Hippocampal formation (tissue), 2 donors: ENCODE measurements around the gene TOP2A.
A peak's percentile ranks its signal among the peaks of the same experiment; 100 is the strongest.

Experiments used
- DNase-seq, 2 donors: peaks; one replicate each; lab custom pipeline; 2025; lab: John Stamatoyannopoulos, UW

Gene TOP2A

GRCh38 chr17:40417609-40418427, at the start of gene TOP2A:
Gene TOP2A, minus strand, starts transcription at chr17:40417896. Its CDS starts 105 bp downstream, at chr17:40417791.
- peak; percentile 96 to 98 for DNase-seq

GRCh38 chr17:40467281-40467867, 49.7 kb upstream of the TOP2A start:
- no peak for DNase-seq

GRCh38 chr17:40466298-40466971, 48.7 kb upstream of the TOP2A start:
- DNase-seq = no peak

- no peak for DNase-seq
Measured at GRCh38 chr17:40464392-40464855, 46.7 kb upstream of the TOP2A start.

- DNase-seq = no peak
Measured at GRCh38 chr17:40463122-40463550, 45.4 kb upstream of the TOP2A start.

GRCh38 chr17:40462343-40463121, 44.8 kb upstream of the TOP2A start:
- no peak for DNase-seq

- DNase-seq = no peak
Measured at GRCh38 chr17:40461732-40462342, 44.1 kb upstream of the TOP2A start.

GRCh38 chr17:40460968-40461731, 43.5 kb upstream of the TOP2A start:
- no peak for DNase-seq

GRCh38 chr17:40460604-40460967, 42.9 kb upstream of the TOP2A start:
- DNase-seq = no peak

- no peak for DNase-seq
Measured at GRCh38 chr17:40459636-40460603, 42.2 kb upstream of the TOP2A start.

GRCh38 chr17:40458851-40459482, 41.3 kb upstream of the TOP2A start:
- DNase-seq = no peak

GRCh38 chr17:40457964-40458791, 40.5 kb upstream of the TOP2A start:
- DNase-seq = no peak

GRCh38 chr17:40457369-40457768, 39.7 kb upstream of the TOP2A start:
- DNase-seq = no peak

GRCh38 chr17:40456396-40456951, 38.8 kb upstream of the TOP2A start:
- no peak for DNase-seq

GRCh38 chr17:40454613-40454995, 36.9 kb upstream of the TOP2A start:
- DNase-seq = no peak

- no peak for DNase-seq
Measured at GRCh38 chr17:40453881-40454612, 36.4 kb upstream of the TOP2A start.

GRCh38 chr17:40452921-40453378, 35.3 kb upstream of the TOP2A start:
- DNase-seq = no peak
